Measurements from ENCODE around the gene IL18BP. TPM values are rescaled to one million over a fixed set of nuclear protein-coding genes. Genes with fewer than 3 reads are reported as not detected.

Gene IL18BP
- total RNA-seq, 1 experiment from 2014 or later, result 3.9 TPM

GRCh38 chr11:72045849-72046248, 47.1 kb downstream of the IL18BP start:
- no peak for DNase-seq (ENCODE audit: low spot score)

DNA sequence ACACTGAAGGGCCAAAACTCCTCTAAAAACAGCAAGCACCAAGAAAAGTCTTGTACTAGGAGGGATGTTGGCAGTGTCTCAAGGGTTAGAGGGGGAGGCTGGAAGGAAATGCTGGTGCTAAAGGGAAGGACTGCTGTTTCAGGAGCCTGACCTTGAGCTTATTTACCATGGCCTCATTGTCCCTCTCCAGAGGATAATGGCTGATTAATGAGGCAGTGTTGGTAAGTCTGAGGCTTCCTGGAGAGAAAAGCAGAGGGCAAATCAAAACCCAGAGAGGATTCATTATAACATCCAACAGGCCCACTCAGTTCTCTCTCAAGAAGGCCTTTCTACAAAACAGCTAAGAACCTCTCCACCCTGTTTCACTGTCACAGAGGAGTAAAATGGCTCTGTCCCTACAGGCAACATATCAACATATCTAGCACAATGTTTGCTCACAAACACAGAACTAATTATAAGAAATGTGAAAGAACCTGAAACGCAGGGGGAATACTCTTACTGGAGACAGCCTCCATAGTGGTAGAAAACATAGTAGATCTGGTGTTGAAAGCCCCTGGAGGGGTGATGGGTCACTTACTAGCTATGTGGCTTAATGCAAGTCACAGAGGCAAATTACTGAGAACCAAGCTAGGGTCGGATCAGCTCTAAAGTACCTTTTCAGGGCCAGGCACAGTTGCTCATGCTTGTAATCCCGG, 50.2 kb downstream of the IL18BP start:
- no peak for DNase-seq (ENCODE audit: low spot score)

Other genes starting within 250 kb of the IL18BP start
- not detected in 2 replicates for gene DEFB108B, start 165.7 kb upstream of the IL18BP start, total RNA-seq (2014; rRNA removed; shearing (Covaris generic))
- gene DEFB131B, start 120.5 kb upstream of the IL18BP start, total RNA-seq (2014; rRNA removed; shearing (Covaris generic)), result not detected in 2 replicates
- gene XNDC1N, start 70.3 kb upstream of the IL18BP start, total RNA-seq (2014; rRNA removed; shearing (Covaris generic)), result 1.4 and 5.3 TPM in 2 replicates
- gene RNF121, start 69.9 kb upstream of the IL18BP start, total RNA-seq (2014; rRNA removed; shearing (Covaris generic)), result 29.9 and 33.5 TPM in 2 replicates
- 113 and 161 TPM in 2 replicates for gene NUMA1, start 81.6 kb downstream of the IL18BP start, total RNA-seq (2014; rRNA removed; shearing (Covaris generic))
- gene LRRC51, start 81.9 kb downstream of the IL18BP start, total RNA-seq (2014; rRNA removed; shearing (Covaris generic)), result 10.9 and 20.3 TPM in 2 replicates
- 147 and 168 TPM in 2 replicates for gene LAMTOR1, start 104.4 kb downstream of the IL18BP start, total RNA-seq (2014; rRNA removed; shearing (Covaris generic))
- gene TOMT, start 107.0 kb downstream of the IL18BP start, total RNA-seq (2014; rRNA removed; shearing (Covaris generic)), result not detected in 2 replicates
- 81.5 and 94.6 TPM in 2 replicates for gene ANAPC15, start 113.8 kb downstream of the IL18BP start, total RNA-seq (2014; rRNA removed; shearing (Covaris generic))
- not detected in 2 replicates for gene FOLR3, start 136.8 kb downstream of the IL18BP start, total RNA-seq (2014; rRNA removed; shearing (Covaris generic))
- 0.50 TPM in 1 of 2 replicates, not detected in the other for gene FOLR1, start 193.2 kb downstream of the IL18BP start, total RNA-seq (2014; rRNA removed; shearing (Covaris generic))
- gene FOLR2, start 217.9 kb downstream of the IL18BP start, total RNA-seq (2014; rRNA removed; shearing (Covaris generic)), result not detected in 2 replicates
- 55.7 and 73.0 TPM in 2 replicates for gene INPPL1, start 225.9 kb downstream of the IL18BP start, total RNA-seq (2014; rRNA removed; shearing (Covaris generic))
- not detected in 2 replicates for gene PHOX2A, start 245.3 kb downstream of the IL18BP start, total RNA-seq (2014; rRNA removed; shearing (Covaris generic))

Measured in A172 (cell line).